ENCODE measurements around the gene SNCAIP. TPM values are rescaled to one million over a fixed set of nuclear protein-coding genes. Genes with fewer than 3 reads are reported as not detected.

SNCAIP gene
- total RNA-seq, 5 donors from 2014 or later (not counting 1 experiment from before 2014, with no cell fraction given) = not detected

- no peak overlapping the region for H3K4me3 ChIP-seq (ENCODE audit: control insufficient read depth in 1 of 2, extremely low read depth in 1 of 2, low read length in 1 of 2)
- Mint-ChIP-seq H3K36me3 (no peaks in the 10 kb centered on the region), H3K4me3 (no peak overlapping the region), H3K27me3 (no peaks in the 10 kb centered on the region), H3K4me1 (no peaks in the 10 kb centered on the region), H3K9me3 (no peaks in the 10 kb centered on the region), H3K27ac (no peak overlapping the region)
- POLR2A ChIA-PET = no interaction called here
- H3K27me3 ChIP-seq (replicated peaks in 1 of 2; ENCODE audit: control insufficient read depth in 2 of 2, extremely low read depth in 1 of 2, insufficient read depth in 2 of 2, low read length in 1 of 2) = no peaks in the 10 kb centered on the region
- no peak for DNase-seq
- CTCF ChIA-PET = no interaction called here
- no peak overlapping the region for H3K27ac ChIP-seq (ENCODE audit: low read length)
- ATAC-seq (replicated peaks in 1 of 4) = no peak
- no CpG with 5 or more reads among the region's 2 CpGs for WGBS (ENCODE audit: insufficient coverage)
- no peaks in the 10 kb centered on the region for H3K9me3 ChIP-seq
- no peaks in the 10 kb centered on the region for H3K4me1 ChIP-seq (ENCODE audit: control insufficient read depth in 1 of 2, extremely low read depth in 1 of 2, insufficient read depth in 2 of 2, low read length in 2 of 2)
- H3K36me3 ChIP-seq (ENCODE audit: control insufficient read depth in 2 of 2, extremely low read depth in 1 of 2, insufficient read depth in 1 of 2, low read length in 1 of 2) = no peaks in the 10 kb centered on the region
These were observed 9.9 kb downstream of the SNCAIP start for GRCh38 chr5:122321921-122322320.

DNA sequence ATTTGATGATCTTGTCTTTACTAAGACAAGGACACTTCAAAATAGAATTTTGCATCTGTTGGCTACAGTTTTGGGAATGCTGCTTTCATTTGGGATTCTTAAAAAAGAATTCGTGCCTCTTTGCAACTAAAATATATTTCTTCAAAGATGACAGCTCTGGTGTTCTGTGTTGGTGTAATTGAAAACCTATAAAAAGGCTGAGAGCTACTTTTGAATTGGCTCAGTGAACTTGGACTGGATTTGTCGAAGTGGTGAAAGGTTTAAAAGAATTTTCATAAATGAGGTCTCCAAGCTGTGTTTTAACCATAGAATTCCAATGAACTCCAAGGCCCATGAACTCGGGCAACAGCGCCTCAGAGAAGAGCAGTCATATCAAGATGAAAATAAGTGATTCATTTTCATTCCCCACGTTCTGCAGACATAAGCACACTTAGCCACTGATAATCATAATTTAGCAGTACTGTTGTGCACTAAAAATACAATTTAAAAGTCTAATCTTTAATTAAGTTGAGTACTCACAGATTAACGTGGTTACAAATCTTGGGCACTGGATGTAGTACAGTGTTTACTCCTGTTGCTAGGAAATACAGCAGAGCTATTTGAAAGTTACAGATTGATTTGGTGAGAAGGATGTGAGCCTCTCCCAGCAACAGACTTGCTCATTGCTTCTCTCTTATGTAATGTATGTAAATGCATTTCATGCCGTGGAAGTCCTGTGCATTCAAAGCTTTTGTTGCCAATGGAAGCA is 10.9 kb downstream of the SNCAIP start:
- CTCF ChIA-PET = no interaction called here
- WGBS (ENCODE audit: insufficient coverage) = no CpG with 5 or more reads among the region's 7 CpGs
- no peak for DNase-seq

GRCh38 chr5:122323738-122324137 is 11.7 kb downstream of the SNCAIP start:
- DNase-seq = no peak
- Mint-ChIP-seq H3K4me3 (no peak overlapping the region), H3K27me3 (no peaks in the 10 kb centered on the region), H3K9me3 (no peaks in the 10 kb centered on the region), H3K27ac (no peak overlapping the region), H3K36me3 (no peaks in the 10 kb centered on the region), H3K4me1 (no peaks in the 10 kb centered on the region)
- no peak overlapping the region for H3K27ac ChIP-seq (ENCODE audit: low read length)
- ChIA-PET POLR2A (no interaction called here), CTCF (no interaction called here)
- H3K27me3 ChIP-seq (replicated peaks in 1 of 2; ENCODE audit: control insufficient read depth in 2 of 2, extremely low read depth in 1 of 2, insufficient read depth in 2 of 2, low read length in 1 of 2) = no peaks in the 10 kb centered on the region
- H3K36me3 ChIP-seq (ENCODE audit: control insufficient read depth in 2 of 2, extremely low read depth in 1 of 2, insufficient read depth in 1 of 2, low read length in 1 of 2) = no peaks in the 10 kb centered on the region
- no peak overlapping the region for H3K4me3 ChIP-seq (ENCODE audit: control insufficient read depth in 1 of 2, extremely low read depth in 1 of 2, low read length in 1 of 2)
- H3K4me1 ChIP-seq (ENCODE audit: control insufficient read depth in 1 of 2, extremely low read depth in 1 of 2, insufficient read depth in 2 of 2, low read length in 2 of 2) = no peaks in the 10 kb centered on the region
- no peak for ATAC-seq (replicated peaks in 1 of 4)
- no peaks in the 10 kb centered on the region for H3K9me3 ChIP-seq
- no CpG with 5 or more reads among the region's 4 CpGs for WGBS (ENCODE audit: insufficient coverage)

More for the DNA sequence above, 10.9 kb downstream of the SNCAIP start:
- Mint-ChIP-seq H3K9me3 (no peaks in the 10 kb centered on the region), H3K27me3 (no peaks in the 10 kb centered on the region), H3K4me3 (no peak overlapping the region), H3K4me1 (no peaks in the 10 kb centered on the region), H3K36me3 (no peaks in the 10 kb centered on the region), H3K27ac (no peak overlapping the region)
- H3K27me3 ChIP-seq (replicated peaks in 1 of 2; ENCODE audit: control insufficient read depth in 2 of 2, extremely low read depth in 1 of 2, insufficient read depth in 2 of 2, low read length in 1 of 2) = no peaks in the 10 kb centered on the region
- no peaks in the 10 kb centered on the region for H3K36me3 ChIP-seq (ENCODE audit: control insufficient read depth in 2 of 2, extremely low read depth in 1 of 2, insufficient read depth in 1 of 2, low read length in 1 of 2)
- H3K27ac ChIP-seq (ENCODE audit: low read length) = no peak overlapping the region
- POLR2A ChIA-PET = no interaction called here
- no peak for ATAC-seq (replicated peaks in 1 of 4)
- no peaks in the 10 kb centered on the region for H3K4me1 ChIP-seq (ENCODE audit: control insufficient read depth in 1 of 2, extremely low read depth in 1 of 2, insufficient read depth in 2 of 2, low read length in 2 of 2)
- no peak overlapping the region for H3K4me3 ChIP-seq (ENCODE audit: control insufficient read depth in 1 of 2, extremely low read depth in 1 of 2, low read length in 1 of 2)
- no peaks in the 10 kb centered on the region for H3K9me3 ChIP-seq

GRCh38 chr5:122327110-122327509 is 15.1 kb downstream of the SNCAIP start:
- ChIA-PET CTCF (no interaction called here), POLR2A (no interaction called here)
- no peak for ATAC-seq (replicated peaks in 1 of 4)
- Histone ChIP-seq H3K36me3 (ENCODE audit: control insufficient read depth in 2 of 2, extremely low read depth in 1 of 2, insufficient read depth in 1 of 2, low read length in 1 of 2) (no peaks in the 10 kb centered on the region), H3K4me3 (ENCODE audit: control insufficient read depth in 1 of 2, extremely low read depth in 1 of 2, low read length in 1 of 2) (no peak overlapping the region), H3K4me1 (ENCODE audit: control insufficient read depth in 1 of 2, extremely low read depth in 1 of 2, insufficient read depth in 2 of 2, low read length in 2 of 2) (no peaks in the 10 kb centered on the region), H3K27ac (ENCODE audit: low read length) (no peak overlapping the region), H3K9me3 (no peaks in the 10 kb centered on the region), H3K27me3 (replicated peaks in 1 of 2; ENCODE audit: control insufficient read depth in 2 of 2, extremely low read depth in 1 of 2, insufficient read depth in 2 of 2, low read length in 1 of 2) (no peaks in the 10 kb centered on the region)
- H3K27me3 Mint-ChIP-seq = no peaks in the 10 kb centered on the region
- H3K9me3 Mint-ChIP-seq = no peaks in the 10 kb centered on the region
- no peaks in the 10 kb centered on the region for H3K36me3 Mint-ChIP-seq
- no CpG with 5 or more reads among the region's 2 CpGs for WGBS (ENCODE audit: insufficient coverage)
- H3K4me1 Mint-ChIP-seq = no peaks in the 10 kb centered on the region
- no peak overlapping the region for H3K4me3 Mint-ChIP-seq
- H3K27ac Mint-ChIP-seq = no peak overlapping the region
- no peak for DNase-seq

DNA sequence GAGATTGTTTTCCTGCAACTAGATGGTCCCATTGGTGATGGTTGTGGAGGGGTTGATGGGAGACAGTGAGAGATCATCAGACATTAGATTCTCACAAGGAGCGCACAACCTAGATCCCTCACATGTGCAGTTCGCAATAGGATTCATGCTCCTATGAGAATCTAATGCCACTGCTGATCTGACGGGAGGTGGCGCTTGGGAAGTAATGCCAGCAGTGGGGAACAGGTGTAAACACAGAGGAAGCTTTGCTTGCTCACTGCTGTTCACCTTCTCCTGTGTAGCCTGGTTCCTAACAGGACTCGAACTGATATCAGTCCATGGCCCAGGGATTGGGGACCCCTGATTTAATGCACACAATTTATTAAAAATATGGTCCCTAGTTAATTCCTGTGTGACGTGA is 18.8 kb downstream of the SNCAIP start:
- no peak overlapping the region for H3K27ac Mint-ChIP-seq
- ChIA-PET CTCF (no interaction called here), POLR2A (no interaction called here)
- H3K9me3 Mint-ChIP-seq = no peaks in the 10 kb centered on the region
- no peaks in the 10 kb centered on the region for H3K4me1 Mint-ChIP-seq
- H3K27me3 Mint-ChIP-seq = no peaks in the 10 kb centered on the region
- DNase-seq = no peak
- no peaks in the 10 kb centered on the region for H3K36me3 Mint-ChIP-seq
- H3K27me3 ChIP-seq (replicated peaks in 1 of 2; ENCODE audit: control insufficient read depth in 2 of 2, extremely low read depth in 1 of 2, insufficient read depth in 2 of 2, low read length in 1 of 2) = no peaks in the 10 kb centered on the region
- no peaks in the 10 kb centered on the region for H3K9me3 ChIP-seq
- H3K36me3 ChIP-seq (ENCODE audit: control insufficient read depth in 2 of 2, extremely low read depth in 1 of 2, insufficient read depth in 1 of 2, low read length in 1 of 2) = no peaks in the 10 kb centered on the region
- no peak for ATAC-seq (replicated peaks in 1 of 4)
- no peak overlapping the region for H3K27ac ChIP-seq (ENCODE audit: low read length)
- WGBS (ENCODE audit: insufficient coverage) = 83% methylated on average over 5 of the region's 6 CpGs
- no peaks in the 10 kb centered on the region for H3K4me1 ChIP-seq (ENCODE audit: control insufficient read depth in 1 of 2, extremely low read depth in 1 of 2, insufficient read depth in 2 of 2, low read length in 2 of 2)
- no peak overlapping the region for H3K4me3 Mint-ChIP-seq
- H3K4me3 ChIP-seq (ENCODE audit: control insufficient read depth in 1 of 2, extremely low read depth in 1 of 2, low read length in 1 of 2) = no peak overlapping the region

DNA sequence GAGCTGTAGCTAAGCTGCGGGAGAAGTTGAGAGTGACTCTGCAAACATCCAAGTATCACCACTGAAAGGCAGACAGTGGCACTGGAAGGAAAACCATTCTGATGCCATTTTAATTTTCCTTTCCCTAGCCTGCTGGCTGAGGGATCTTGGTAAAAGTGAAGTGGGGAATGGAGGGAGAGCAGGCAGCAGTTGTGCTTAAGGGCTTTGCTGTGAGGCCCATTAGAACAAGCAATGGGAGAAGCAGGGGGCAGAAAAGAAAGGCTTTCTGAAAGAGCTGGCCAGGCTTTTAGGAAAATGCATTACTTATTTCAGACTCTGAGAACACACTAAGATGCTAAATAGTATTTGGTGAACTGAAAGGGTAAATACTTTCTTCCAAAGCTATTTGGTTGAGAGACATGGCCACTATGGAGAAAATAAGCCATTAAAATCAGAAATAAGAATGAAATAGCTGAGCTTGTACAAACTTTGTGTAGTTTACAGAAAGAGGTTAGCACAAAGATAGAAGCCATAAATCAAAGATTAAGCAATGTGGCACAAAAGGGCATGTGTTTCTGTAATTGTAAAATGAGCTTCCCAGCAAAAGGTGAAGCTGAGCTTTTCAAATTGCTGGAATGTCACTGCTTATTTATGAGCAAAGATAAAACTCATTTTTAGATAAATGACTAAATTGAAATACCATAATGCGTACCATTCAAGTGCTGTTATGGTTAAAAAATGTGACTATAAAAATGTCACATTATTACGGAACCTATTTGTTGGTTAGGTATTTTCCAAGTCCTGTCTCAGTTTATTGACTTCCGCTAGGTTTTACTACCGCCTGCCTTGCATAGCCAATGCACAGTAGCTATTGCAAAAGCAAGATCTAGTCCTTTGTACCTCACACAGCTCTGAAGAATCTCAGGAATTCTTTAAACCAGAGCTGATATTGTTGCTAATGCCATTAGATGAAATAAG is 20.8 kb downstream of the SNCAIP start:
- Histone ChIP-seq H3K36me3 (ENCODE audit: control insufficient read depth in 2 of 2, extremely low read depth in 1 of 2, insufficient read depth in 1 of 2, low read length in 1 of 2) (no peaks in the 10 kb centered on the region), H3K4me3 (ENCODE audit: control insufficient read depth in 1 of 2, extremely low read depth in 1 of 2, low read length in 1 of 2) (no peak overlapping the region), H3K27ac (ENCODE audit: low read length) (no peak overlapping the region), H3K4me1 (ENCODE audit: control insufficient read depth in 1 of 2, extremely low read depth in 1 of 2, insufficient read depth in 2 of 2, low read length in 2 of 2) (no peaks in the 10 kb centered on the region), H3K9me3 (no peaks in the 10 kb centered on the region), H3K27me3 (replicated peaks in 1 of 2; ENCODE audit: control insufficient read depth in 2 of 2, extremely low read depth in 1 of 2, insufficient read depth in 2 of 2, low read length in 1 of 2) (no peaks in the 10 kb centered on the region)
- Mint-ChIP-seq H3K9me3 (no peaks in the 10 kb centered on the region), H3K27me3 (no peaks in the 10 kb centered on the region), H3K36me3 (no peaks in the 10 kb centered on the region), H3K27ac (no peak overlapping the region), H3K4me1 (no peaks in the 10 kb centered on the region), H3K4me3 (no peak overlapping the region)
- ChIA-PET CTCF (no interaction called here), POLR2A (no interaction called here)
- no peak for DNase-seq
- no peak for ATAC-seq (replicated peaks in 1 of 4)
- WGBS (ENCODE audit: insufficient coverage) = 94% methylated on average over 3 of the region's 5 CpGs

Data from T-cell (primary cell).